CD4-positive, alpha-beta T cell treated with Interleukin-2 at 100 ng/mL for 4 hours (primary cell): ENCODE data around the gene CTXND1.

ENCODE experiments used
- DNase-seq: peaks from one replicate; pipeline ENCODE4 v3.0.0-alpha.2; 2020; ENCODE audit warnings: low spot score

Gene CTXND1

DNA sequence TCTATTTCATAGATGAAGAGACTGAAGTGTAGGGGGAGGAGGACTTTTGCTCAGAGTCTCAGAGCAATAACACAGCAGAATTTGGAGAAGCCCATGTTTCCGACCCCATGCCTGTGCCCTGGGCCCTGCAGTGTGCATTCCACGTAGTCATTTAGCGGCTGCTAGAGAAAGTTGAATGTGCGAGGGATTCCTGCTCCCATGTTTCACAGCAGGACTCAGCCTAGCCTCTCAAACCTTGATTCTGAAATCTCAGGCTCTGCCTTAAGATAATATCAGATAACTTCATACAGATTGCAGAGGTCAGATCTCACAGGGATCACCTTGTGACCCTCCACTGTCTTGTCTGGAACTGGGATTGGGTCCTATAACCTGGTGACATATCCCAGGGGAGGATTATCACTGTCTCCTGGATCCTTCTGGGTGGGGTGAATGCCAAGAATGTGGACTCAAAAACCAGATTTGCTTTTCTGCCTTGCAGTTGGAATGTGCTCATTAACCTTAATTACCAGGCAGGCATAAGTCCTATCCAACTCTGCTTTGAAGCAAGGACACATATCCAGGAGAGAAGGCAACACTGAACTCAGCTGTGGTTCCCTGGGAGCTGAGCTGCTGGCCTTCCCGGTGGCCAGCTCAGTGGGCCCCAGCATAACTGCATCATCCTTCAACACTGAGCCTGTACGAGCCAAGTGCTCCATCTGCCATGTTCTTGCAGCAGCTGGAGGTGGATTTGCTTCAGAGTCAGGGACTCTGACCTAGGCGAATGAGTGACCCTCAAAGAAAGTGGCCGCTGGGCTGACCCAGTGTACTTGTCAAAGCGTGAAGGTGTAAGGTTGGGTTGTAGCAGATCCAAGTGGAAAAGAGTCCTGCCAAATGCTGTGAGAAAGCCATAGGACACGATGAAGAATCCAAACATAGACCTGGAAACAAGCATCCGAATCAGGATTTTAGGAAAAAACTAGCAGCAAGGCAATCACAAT lies 43.0 kb downstream of the CTXND1 start:
- no peak for DNase-seq

DNA sequence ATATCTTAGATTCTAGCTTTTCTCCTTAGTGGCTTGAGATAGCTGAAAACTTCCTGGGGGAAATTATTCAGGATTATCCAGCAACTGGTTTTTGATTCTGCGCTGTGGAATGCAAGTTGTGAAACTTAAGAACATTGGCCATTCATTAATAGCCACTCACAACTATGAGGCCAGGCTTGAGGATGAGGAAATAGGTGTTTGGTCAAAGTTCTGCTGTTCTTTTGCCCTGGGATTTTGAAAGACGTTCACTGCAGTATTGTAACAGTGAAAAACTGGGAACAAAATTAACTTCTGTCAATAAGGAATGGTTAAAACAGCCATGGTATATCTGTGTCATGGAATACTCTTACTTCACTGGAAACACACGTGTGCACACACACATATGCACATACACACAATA lies 44.1 kb downstream of the CTXND1 start:
- no peak for DNase-seq

DNA sequence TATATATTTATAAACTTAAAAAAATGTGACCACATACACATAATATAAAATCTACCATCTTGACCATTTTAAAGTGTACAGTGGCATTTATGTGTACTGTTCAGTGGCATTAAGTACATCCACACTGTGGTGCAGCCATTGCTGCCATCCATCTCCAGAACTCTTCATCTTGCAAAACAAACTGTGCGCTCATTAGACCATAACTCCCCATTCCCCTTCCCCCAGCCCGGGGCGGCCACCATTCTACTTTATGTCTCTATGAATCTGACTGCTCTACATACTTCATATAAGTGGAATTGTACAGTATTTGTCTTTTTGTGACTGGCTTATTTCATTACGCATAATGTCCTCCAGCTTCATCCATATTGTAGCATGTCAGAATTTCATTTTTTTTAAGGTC lies 47.8 kb downstream of the CTXND1 start:
- no peak for DNase-seq

DNA sequence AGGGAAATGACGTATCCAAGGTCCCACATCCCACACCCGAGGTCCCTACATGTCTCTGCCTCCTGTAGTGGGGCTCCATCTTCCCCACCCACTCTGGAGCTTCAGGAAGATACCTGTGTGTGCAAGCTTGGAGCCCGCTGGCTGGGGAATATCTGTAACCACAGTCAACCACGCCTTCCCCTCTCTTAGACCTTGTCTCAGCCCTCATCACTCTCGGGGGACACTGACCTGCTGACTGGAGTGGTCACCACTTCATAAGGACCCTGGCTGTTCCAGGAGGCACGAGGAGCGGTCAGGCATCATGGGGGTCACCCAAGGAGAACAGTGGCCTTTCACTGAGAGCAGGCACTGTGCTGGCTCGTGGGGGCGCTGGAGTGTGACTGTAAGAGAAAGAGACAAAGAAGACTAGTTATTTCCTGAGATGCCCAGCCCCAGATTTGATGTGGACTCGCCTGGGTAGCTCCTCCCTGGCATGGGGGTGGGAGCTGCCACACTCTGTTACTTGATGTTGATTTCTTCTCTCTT lies 48.6 kb downstream of the CTXND1 start:
- no peak for DNase-seq

DNA sequence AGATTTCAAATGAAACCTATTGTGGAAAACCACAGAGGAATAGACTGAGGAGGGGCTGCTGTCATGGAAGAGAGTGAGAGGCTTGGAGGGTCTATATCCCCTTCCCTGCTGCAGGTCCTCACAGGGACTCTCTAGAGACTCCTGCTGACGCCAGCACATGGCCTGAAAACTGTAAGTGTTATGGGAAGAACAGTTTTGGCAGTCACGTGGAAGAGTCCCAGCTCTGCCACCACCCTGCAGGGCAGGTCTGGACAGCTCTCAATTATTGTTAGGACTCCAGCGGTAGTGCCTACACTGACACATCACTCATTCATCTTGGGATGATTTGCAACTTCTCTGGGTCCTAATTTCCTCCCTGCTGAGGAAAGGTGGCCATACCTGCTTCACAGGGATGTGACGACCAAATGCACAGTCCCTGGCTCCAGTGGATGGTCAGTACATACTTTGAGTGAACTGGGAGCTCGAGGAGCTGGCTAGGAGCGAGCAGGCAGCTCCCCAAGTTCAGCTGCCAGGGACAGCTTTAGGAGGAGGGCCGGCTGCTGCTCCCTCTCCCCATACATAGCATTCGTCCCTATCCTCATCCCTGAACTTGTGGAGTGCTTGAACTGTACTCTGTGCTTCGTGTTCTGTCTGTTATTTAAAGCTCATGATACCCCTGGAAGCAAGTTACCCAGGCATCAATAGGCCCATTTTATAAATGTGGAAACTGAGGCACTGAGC lies 49.2 kb downstream of the CTXND1 start:
- no peak for DNase-seq

DNA sequence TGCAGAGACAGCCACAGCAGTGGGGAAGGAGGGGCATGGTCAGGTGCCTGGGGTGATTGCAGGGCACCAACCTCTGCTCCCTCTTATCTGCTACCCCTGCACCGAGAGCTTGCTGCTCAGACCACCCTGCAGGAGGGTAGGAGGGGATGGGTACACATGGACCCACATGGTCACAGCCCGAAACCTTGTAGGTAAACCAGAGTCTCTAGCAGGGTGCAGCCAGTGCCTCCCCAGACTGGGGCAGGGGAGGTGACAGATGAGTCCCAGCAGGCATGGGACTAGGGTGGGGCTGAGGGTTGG lies 50.0 kb downstream of the CTXND1 start:
- DNase-seq = no peak

DNA sequence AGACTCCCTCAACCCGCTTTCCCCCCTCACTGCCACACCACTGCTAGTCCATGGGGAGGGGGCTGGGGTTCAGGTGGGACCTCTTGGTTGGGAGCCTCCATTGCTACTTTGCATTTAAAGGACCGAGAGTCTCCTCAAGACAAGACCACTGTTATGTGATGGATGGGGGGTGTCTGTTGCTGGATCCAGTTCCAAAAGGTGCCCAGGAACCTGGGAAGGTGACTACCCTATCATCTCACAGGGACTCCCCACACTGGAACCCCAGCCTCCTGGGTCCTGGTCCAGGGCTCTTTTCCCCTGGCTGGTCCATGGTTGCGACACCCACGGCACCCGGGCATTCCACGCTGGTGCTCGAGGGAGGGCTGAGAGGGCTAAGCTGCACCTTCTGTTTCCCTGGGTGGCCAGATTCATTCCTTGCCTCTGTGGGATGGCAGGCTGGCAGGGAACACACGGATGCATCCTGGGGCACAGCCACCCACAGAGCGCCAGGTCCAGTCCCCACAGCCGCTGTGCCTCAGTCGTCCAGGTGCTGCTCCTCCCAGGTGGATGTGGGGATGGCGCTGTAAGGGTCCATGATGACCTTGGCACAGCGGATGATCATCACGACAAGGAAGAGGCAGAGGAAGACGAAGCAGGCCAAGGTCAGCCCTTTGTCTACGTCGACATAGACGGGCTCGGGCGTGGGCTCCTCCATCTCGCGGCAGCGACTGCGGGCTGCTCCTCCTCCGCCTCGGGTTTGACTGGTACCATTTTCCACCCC lies 50.6 kb downstream of the CTXND1 start:
- DNase-seq = no peak

DNA sequence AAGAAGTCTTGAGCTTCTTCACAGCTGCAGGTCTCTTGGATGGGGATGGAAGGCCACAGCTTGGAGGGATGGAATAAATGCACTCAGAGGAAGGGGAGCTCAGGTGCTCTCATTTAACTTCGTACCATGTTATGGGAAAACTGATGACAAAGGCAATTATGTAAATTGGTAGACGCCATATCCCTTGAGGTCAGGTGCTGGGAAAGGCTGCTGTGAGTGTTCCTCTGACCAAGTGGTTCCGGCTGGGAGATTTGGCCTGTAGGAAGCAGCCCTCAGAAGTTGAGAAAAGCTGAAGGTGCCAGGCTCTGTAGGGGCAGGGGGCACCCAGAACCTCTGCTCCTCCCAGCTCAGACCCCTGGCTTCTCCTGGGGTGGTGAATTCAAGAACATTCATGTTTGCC lies 52.1 kb downstream of the CTXND1 start:
- DNase-seq = no peak

DNA sequence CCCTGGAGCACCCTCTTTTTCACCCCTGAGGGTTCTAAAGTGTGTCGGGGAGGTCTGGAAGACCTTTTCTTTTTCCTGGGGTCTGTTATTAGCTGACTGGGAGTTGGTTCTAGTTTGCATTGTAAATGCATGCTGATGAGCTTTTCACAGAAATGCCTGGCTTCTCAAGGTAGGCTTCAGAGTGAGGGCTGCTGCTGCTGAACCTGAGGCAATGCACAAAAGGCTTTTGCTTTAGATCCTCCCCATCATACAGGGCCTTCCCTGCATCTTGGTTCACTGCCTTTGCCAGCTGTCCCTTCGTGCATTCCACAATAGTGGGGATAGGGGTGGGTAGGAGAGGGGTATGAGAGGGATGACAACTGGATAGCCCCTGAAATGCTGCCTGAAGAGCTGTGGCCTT lies 52.6 kb downstream of the CTXND1 start:
- no peak for DNase-seq

DNA sequence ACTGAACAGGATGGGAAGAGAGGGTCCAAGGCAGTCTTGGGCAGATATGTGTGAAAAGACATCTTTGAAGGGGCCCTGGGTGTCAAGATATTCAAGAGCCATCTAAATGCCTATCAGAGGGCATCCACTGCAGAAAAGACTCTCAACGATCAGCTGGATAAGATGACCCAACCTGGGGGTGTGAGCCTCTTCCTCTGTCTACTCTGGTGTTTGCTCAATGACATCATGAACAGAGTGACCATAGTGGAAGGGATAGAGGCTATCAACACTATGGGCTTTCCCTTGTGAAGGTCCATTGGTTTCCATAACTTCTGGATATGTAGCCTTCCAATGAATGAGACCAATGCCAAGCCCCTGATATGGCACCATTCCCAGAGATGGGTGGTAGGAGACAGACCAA lies 57.1 kb downstream of the CTXND1 start:
- no peak for DNase-seq

DNA sequence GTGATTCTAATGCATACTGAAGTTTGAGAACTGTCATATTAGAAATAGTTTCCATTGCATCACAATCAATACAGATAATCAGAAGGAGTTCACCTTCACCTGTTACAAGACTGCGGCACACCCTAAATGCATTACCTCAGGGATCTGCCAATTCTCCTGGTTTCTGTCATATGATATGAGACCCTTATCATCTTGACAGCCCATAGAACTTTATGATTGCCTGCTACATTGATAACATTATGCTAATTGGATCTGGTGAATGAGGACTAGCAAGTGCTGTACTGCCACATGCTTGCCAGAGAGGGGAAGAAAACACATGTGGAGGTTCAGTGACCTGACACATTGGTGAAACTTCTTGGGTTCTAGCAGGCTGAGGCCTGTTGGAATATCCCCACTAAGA lies 57.8 kb downstream of the CTXND1 start:
- no peak for DNase-seq

DNA sequence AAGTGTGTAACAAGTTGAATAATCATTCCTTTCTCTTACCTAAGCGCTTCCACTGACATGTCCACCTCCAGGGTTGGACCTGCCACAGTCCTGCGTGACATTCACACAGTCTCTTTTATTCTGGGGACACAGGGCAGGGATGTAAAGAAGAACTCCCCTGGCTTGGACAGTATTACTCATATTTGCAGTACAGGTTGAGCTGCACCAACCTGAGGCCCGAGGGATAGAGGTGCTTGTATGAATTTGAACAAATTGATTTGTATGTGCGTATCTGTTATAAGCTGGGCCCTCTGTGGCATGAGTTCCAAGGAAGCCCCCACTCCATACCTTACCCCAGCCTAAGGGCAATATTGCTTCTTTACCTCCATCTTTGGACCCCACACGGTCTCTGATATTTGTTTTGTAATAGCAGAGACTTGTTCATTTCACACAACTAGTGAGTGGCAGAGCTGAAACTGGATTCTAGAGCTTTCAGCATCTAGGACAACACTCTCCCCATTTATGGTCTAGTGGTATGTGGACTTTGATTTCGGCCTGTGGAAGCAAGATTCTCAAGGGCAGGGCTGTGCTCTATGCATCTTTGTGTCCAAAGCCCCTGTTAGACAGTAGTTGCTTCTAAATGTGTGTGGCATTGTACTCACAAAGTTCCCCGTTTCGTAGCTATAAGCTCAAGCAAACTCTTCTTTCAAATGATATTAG lies 60.0 kb downstream of the CTXND1 start:
- no peak for DNase-seq

DNA sequence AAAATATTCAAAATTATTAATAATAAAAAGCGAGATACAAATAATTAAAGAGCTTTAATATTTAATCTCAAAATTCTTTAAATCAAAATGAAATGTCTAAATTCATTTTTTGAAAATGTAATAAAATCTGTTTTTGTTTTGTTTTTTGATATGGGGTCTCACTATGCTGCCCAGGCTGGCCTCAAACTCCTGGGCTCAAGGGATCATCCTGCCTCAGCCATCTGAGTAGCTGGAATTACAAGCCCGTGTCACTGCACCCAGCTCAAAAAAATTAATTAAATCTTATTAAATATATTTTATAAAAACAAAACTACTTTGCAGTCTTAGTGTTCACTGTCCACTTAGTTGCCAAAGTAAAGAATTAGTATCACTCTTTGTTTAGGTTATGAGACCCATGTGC lies 60.8 kb downstream of the CTXND1 start:
- no peak for DNase-seq

DNA sequence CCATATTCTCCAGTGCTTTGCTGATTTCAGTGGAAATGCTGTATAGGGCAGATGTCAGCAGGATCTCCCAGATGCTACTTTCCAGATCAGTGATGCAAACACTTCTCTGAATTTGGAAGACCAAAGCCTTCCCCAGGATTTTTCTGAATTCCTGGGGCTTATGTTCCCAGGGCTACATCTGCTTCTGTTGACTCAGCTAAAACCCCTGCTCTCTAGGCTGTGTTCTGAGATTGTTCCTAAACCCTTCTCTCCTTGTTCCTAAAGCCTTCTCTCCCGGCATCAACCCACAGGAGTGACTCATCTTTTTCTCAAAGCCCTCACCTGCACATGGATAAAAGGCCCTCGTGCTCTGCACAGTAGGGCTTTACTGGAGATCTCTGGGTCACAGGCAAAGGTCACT lies 63.8 kb downstream of the CTXND1 start:
- DNase-seq = no peak

DNA sequence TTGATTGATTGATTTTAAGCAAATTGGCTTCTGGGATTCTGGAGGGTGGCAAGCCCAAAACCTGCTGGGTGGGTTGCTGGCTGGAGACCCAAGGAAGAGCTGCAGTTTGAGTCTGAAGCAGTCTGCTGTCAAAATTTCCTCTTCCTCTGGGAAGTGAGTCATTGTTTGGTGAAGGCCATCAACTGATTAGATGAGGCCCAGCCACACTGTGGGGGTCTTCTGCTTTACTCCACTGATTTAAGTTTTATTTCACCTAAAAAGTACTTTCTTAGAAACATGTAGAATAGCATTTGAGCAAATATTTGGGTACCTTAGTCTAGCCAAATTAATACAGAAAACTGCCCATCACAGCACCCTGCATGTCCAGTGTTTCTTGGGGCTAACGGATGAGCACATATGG lies 65.4 kb downstream of the CTXND1 start:
- DNase-seq = no peak

DNA sequence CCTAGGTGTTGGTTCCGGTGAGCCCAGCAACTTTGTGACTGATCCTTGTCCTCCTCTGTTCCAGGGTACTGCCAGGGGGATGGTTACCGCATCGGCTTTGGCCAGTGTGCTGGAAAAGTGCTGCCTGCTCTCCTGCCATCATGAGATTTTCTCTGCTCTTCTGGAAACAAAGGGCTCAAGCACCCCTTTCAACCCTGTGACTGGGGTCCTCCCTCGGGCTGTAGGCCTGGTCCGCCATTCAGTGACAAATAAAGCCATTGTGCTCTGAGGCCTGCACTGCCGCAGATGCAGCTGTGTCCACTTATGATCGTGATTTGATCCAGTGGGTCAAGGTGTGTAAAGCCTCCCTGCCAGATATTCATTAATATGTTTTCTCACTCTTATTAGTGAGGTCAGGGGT lies 65.9 kb downstream of the CTXND1 start:
- DNase-seq = no peak

DNA sequence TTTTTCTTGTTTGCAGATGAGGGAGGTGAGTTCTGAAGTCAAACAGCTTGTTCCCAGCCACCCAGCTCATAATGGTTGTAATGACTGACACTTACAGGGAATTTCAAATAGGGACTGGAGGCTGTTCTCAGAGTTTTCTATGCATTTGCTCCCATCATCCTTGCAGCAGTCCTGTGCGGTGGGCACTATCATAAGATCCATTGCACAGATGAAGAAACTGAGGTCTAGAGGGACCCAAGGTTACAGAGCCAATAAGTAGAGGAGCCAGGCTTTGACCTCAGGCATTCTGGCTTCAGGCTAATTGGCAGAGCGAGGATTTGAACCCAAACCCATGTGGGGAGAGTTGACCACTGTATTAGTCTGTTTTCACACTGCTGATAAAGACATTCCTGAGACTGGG lies 66.9 kb downstream of the CTXND1 start:
- no peak for DNase-seq

DNA sequence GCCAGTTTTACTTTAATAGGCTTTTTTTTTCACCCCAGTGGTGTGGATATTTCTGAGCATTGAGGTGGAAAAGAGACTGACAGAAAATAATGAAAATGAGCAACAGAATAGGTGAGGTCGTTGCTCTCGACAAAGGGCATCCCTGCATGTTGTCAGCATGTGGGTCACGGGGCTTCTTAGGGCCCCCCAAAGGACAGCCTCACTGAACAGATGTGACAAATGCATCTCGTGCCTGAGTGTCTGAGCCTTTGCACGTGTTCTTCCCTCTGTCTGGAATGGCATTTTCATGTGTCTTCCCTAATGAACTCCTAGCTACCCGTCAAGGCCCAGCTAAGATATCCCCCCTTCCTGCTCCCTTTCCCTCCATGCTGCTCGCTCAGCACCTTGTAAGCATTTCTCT lies 67.5 kb downstream of the CTXND1 start:
- no peak for DNase-seq

DNA sequence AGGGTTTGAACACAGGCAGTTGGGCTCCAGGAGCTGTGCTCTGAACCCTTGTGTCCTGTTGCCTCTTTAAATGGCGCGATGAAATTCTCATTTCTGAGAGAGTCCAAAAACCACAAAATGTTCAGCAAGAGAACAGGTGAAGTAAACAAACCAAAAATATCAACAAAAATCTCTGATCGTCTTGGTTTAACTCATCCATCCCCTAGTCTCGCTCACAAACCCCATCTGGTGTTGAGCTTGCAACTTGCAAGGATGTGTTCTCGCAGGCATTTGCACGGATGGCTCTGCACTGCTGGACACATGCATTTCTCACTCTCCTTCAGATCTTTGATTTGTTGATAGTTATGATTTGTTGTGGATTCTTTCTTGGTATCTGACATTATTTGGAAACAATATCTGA lies 68.1 kb downstream of the CTXND1 start:
- DNase-seq = no peak

DNA sequence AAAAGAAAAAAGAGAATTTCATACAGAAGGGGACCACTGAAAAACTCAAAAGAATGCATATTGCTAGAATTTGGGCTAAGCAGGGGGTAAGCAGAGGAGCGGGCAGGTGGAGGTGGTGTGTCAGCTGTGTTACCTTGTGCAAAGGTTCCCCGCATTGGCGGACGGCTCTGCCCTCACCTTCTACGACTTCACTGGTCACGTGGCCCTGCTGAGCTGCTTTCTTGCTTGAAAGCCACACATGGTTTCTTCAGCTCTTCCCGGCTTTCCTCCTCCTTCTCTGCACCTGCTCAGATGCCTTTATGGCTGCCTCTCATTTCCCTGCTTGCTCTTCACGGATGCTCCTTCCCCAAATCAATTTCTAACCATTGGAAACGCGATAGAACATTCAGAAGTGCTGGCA lies 68.7 kb downstream of the CTXND1 start:
- DNase-seq = no peak

DNA sequence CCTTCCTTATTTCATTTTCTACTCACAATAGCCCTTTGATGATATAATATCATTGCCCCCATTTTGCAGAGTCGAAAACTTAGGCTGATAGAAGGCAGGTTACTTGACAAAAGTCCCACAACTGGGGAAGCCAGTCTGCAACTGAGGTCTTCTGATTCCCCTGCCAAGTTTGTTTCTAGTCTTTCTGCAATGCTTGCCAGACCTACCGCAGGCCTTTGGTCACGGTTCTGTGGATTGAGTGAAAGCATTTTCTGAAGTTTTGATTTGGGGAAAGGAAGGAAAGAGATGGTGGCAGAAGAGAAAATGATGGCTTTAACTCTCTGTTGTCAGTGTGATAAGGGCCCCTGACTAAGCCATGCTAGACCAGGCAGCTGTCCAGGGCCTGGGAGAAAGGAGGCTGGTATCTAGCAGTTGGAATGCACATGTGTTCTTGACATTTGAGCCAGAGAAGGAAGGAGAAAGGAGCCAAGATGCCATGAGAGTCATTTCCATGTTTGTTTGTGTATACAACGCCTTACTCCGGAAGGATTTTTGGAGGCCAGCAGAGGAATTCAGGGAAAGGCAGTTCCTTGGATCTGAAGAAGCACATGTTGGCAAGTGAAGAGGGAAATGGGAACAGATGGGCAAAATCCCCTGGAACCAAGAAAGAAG lies 69.3 kb downstream of the CTXND1 start:
- no peak for DNase-seq

DNA sequence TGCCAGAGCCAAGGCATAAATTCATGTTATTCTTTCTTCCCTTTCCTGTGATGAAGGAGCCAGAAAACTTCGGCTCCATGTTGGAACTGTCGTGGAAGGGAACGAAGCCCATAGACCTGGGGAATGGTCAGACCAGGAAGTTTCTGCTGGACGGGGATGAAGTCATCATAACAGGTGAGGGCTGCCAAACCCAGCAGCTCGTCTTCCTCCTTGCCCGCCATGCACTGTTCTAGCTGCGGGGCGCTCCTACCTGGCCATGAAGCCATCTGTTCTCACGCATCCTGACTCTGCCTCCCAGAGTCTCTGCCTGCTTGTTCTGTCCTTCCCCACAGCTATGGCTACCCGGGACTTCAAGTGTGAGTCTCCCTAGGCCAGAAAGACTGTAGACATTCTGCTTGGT lies 71.0 kb downstream of the CTXND1 start:
- DNase-seq = no peak
